Measurements from ENCODE around the gene HSPA12B. TPM values are rescaled to one million over a fixed set of nuclear protein-coding genes. Genes with fewer than 3 reads are reported as not detected.

HSPA12B gene
- total RNA-seq, 1 experiment from 2014 or later, result not detected

DNA sequence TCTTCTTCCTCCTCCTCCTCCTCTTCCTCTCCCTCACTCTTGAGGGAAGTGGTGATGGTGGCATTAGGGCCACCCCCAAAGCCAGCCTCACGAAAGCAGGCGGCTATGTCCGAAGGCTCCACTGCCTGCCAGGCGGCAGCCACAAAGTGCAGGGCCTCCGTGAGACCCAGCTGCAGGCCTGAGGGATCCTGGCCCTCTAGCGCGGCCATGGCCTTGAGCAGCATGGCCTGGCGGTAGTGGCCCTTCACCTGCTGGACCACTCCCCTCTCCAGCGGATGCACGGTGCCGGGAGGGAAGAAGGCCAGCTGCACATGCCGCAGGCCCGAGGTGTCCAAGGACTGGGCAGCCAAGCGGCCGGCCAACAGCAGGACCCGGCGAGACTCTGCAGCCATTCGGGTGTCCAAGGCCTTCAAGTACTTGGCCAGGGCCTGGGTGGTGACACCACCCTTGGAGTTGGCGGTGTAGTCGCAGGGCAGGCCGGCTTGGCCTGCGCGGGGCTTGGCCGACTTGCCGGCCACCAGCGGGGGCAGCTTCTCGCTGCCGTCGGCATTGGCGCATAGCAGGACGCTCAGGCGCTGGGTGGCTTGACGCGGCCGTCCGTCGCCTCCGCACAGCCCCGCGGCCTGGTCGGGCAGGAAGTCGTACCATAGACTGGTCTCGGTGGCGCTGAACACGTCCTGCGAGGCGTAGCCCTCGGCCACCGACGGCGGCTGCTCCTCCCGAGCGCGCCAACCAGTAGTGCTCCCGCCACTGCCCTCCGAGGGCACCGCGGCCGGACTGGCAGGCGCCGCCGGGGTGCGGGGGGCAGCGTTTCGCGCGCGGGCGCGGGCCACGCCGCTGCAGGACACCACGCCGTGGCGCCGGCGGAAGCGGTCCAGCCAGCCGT, 53.0 kb downstream of the HSPA12B start:
- H3K4me1 Mint-ChIP-seq (ENCODE audit: low read depth, unreplicated experiment), result peaks cover 7% of the 10 kb centered on the region
- DNase-seq, result no peak
- no peak overlapping the region for H3K27ac Mint-ChIP-seq (ENCODE audit: unreplicated experiment)
- ChIA-PET CTCF (interaction anchor here (1.1 to 2.5 kb wide), 4 partner anchors 17 to 287 kb away, joined by 3 to 27 read pairs (median 12); partner anchors contain the start of genes ADISSP and AP5S1), POLR2A (interaction anchor here (1.5 to 2.1 kb wide), 3 partner anchors 10 to 35 kb away, joined by 5 to 12 read pairs (median 7); partner anchors contain the start of genes AP5S1 and CDC25B)
- no TSS peak for BruUV-seq (replicated peaks)
- peak overlapping the region; percentile 74 for H3K4me3 Mint-ChIP-seq (ENCODE audit: unreplicated experiment)
- intact Hi-C loops (cut with micrococcal nuclease; ENCODE audit: unreplicated experiment), result loop anchor here (1.0 to 5.0 kb wide), 2 partner anchors 35 to 72 kb away; partner anchors contain the start of gene AP5S1
- no peaks in the 10 kb centered on the region for H3K27me3 ChIP-seq (replicated peaks; ENCODE audit: control insufficient read depth, insufficient read depth, low read length)
- TF ChIP-seq CTCF (IDR thresholded peaks at IDR 0.05; ENCODE audit: insufficient read depth in 1 of 2, low read depth in 1 of 2, low read length in 1 of 2, severe bottlenecking in 1 of 2, unreplicated experiment in 1 of 2), result no peak
- no peaks in the 10 kb centered on the region for H3K9me3 ChIP-seq
- H3K36me3 ChIP-seq (ENCODE audit: control insufficient read depth, insufficient read depth, low read length), result no peaks in the 10 kb centered on the region
- peak overlapping the region; percentile 89 for H3K4me3 ChIP-seq (ENCODE audit: low read depth, low read length)
- H3K27me3 Mint-ChIP-seq (ENCODE audit: insufficient read depth, unreplicated experiment), result peaks cover 3% of the 10 kb centered on the region
- H3K9me3 Mint-ChIP-seq (ENCODE audit: unreplicated experiment), result no peaks in the 10 kb centered on the region
- H3K36me3 Mint-ChIP-seq (ENCODE audit: insufficient read depth, unreplicated experiment), result peaks cover 14% of the 10 kb centered on the region
- H3K4me1 ChIP-seq, result peaks cover 29% of the 10 kb centered on the region

- peaks cover 3% of the 10 kb centered on the region for H3K27me3 Mint-ChIP-seq (ENCODE audit: insufficient read depth, unreplicated experiment)
- CTCF ChIA-PET, result interaction anchor here (0.6 to 2.5 kb wide), 10 partner anchors 10 to 286 kb away, joined by 3 to 27 read pairs (median 5); partner anchors contain the start of genes ADISSP, AP5S1, CDC25B and MAVS
- POLR2A ChIA-PET, result interaction anchor here (0.8 to 2.1 kb wide), 4 partner anchors 10 to 34 kb away, joined by 3 to 12 read pairs (median 6); partner anchors contain the start of genes AP5S1 and CDC25B
- peak overlapping the region; percentile 74 for H3K4me3 Mint-ChIP-seq (ENCODE audit: unreplicated experiment)
- TF ChIP-seq CTCF (IDR thresholded peaks at IDR 0.05; ENCODE audit: insufficient read depth in 1 of 2, low read depth in 1 of 2, low read length in 1 of 2, severe bottlenecking in 1 of 2, unreplicated experiment in 1 of 2), result no peak
- H3K27me3 ChIP-seq (replicated peaks; ENCODE audit: control insufficient read depth, insufficient read depth, low read length), result no peaks in the 10 kb centered on the region
- H3K27ac Mint-ChIP-seq (ENCODE audit: unreplicated experiment), result no peak overlapping the region
- H3K36me3 Mint-ChIP-seq (ENCODE audit: insufficient read depth, unreplicated experiment), result peaks cover 12% of the 10 kb centered on the region
- peak overlapping the region; percentile 89 for H3K4me3 ChIP-seq (ENCODE audit: low read depth, low read length)
- no peaks in the 10 kb centered on the region for H3K9me3 ChIP-seq
- H3K9me3 Mint-ChIP-seq (ENCODE audit: unreplicated experiment), result no peaks in the 10 kb centered on the region
- H3K36me3 ChIP-seq (ENCODE audit: control insufficient read depth, insufficient read depth, low read length), result no peaks in the 10 kb centered on the region
- intact Hi-C loops (cut with micrococcal nuclease; ENCODE audit: unreplicated experiment), result loop anchor here (1.0 to 5.0 kb wide), 2 partner anchors 34 to 71 kb away; partner anchors contain the start of gene AP5S1
- peaks cover 29% of the 10 kb centered on the region for H3K4me1 ChIP-seq
- peak; percentile 61 to 71 for DNase-seq
- H3K4me1 Mint-ChIP-seq (ENCODE audit: low read depth, unreplicated experiment), result peaks cover 7% of the 10 kb centered on the region
- BruUV-seq (replicated peaks), result no TSS peak
These were observed 53.6 kb downstream of the HSPA12B start for GRCh38 chr20:3786126-3786484.

DNA sequence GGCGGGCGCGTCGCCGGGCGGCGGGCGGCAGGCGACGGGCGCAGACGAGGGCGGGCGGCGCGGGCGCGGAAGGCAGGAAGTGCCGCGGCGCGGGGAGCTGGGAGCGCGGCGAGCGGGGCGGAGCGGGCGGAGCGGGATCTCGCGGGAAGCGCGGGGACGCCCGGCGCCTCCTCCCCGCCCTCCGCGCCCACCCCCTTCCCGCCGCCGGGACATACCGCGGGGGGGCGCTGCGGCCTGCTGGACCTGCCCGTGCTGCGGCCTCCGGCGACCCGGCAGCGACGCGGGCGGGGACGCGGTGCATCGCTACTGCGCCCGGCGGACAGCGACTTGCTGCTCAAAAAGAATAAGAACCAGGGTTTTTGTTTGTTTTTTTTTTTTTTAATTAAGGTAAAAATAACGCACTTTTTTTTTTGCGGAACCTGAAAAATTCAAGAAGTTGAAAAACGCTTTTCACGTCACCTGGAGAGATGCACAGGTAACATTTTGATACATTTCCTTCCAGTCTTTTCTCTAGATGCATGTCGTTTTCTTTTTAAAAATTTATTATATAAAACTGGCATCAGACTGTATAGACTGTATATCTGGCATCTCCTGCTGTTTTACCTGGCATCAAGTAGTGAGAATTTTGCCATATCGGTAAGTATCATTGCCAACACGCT, 54.3 kb downstream of the HSPA12B start, which contains the start of gene CENPB:
Gene CENPB (minus strand): TSS at position 76 of the 659 bp plus-strand sequence. CDS start 257 bp downstream, outside the sequence.
- Mint-ChIP-seq H3K36me3 (ENCODE audit: insufficient read depth, unreplicated experiment) (peaks cover 7% of the 10 kb centered on the region), H3K9me3 (ENCODE audit: unreplicated experiment) (no peaks in the 10 kb centered on the region), H3K27ac (ENCODE audit: unreplicated experiment) (no peak within 1 kb of the TSS), H3K4me3 (ENCODE audit: unreplicated experiment) (peak within 1 kb of the TSS; percentile 74), H3K27me3 (ENCODE audit: insufficient read depth, unreplicated experiment) (peaks cover 3% of the 10 kb centered on the region), H3K4me1 (ENCODE audit: low read depth, unreplicated experiment) (peaks cover 7% of the 10 kb centered on the region)
- intact Hi-C loops (cut with micrococcal nuclease; ENCODE audit: unreplicated experiment), result loop anchor here (1.0 to 5.0 kb wide), 2 partner anchors 34 to 71 kb away; partner anchors contain the start of gene AP5S1
- Histone ChIP-seq H3K9me3 (no peaks in the 10 kb centered on the region), H3K4me3 (ENCODE audit: low read depth, low read length) (peak within 1 kb of the TSS; percentile 89), H3K36me3 (ENCODE audit: control insufficient read depth, insufficient read depth, low read length) (no peaks in the 10 kb centered on the region), H3K4me1 (peaks cover 29% of the 10 kb centered on the region), H3K27me3 (replicated peaks; ENCODE audit: control insufficient read depth, insufficient read depth, low read length) (no peaks in the 10 kb centered on the region)
- POLR2A ChIA-PET, result interaction anchor here (0.5 to 2.1 kb wide), 7 partner anchors 9 to 92 kb away, joined by 3 to 12 read pairs (median 5); partner anchors contain the start of genes ADISSP, AP5S1 and CDC25B
- peak; percentile 86 to 98 for DNase-seq
- CTCF ChIA-PET, result interaction anchor here (0.6 to 2.5 kb wide), 13 partner anchors 9 to 285 kb away, joined by 3 to 27 read pairs (median 4); partner anchors contain the start of genes ADISSP, AP5S1, CDC25B and MAVS
- BruUV-seq (replicated peaks), result no TSS peak
- peak; percentile 66 to 95 for TF ChIP-seq CTCF (IDR thresholded peaks at IDR 0.05; ENCODE audit: insufficient read depth in 1 of 2, low read depth in 1 of 2, low read length in 1 of 2, severe bottlenecking in 1 of 2, unreplicated experiment in 1 of 2)

Measured in Caco-2 (cell line).